IPS-18c (cell line): ENCODE data around the gene RPL3.

ENCODE experiments used
- H3K4me3 ChIP-seq: 2 replicates; pipeline ENCODE4 v1.7.0; 2013; ENCODE audit warnings: low read depth, mild to moderate bottlenecking, low read length, moderate library complexity; ENCODE audit not compliant: insufficient read depth
- H3K9me3 ChIP-seq: one replicate; pipeline ENCODE4 v1.6.1; 2013; ENCODE audit warnings: mild to moderate bottlenecking, low read length, moderate library complexity; ENCODE audit not compliant: control insufficient read depth, insufficient read depth

RPL3 gene

DNA sequence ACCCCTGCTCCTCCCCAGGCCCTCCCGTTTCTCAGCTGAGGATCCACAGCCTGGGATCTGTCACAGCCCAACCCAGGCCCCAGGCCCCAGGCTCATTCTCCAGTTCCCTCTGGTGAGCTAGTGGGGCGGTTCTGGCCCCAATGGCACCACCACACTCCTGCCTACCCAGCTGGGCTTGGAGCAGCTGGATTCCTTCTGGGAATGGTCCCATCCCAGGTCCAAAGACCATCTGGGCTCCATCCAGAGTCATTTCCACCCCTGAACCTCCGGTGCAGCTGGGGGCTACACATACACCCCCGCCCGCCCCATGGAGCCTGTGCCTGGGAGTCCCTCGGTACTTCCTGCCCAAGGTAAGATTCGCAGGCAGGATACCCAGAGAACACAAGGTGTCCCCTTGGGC, 39.2 kb downstream of the RPL3 start:
- no peaks in the 10 kb centered on the region for H3K9me3 ChIP-seq
- H3K4me3 ChIP-seq, result no peak overlapping the region

GRCh38 chr22:39279170-39279850, 40.1 kb downstream of the RPL3 start:
- H3K9me3 ChIP-seq, result no peaks in the 10 kb centered on the region
- no peak overlapping the region for H3K4me3 ChIP-seq

DNA sequence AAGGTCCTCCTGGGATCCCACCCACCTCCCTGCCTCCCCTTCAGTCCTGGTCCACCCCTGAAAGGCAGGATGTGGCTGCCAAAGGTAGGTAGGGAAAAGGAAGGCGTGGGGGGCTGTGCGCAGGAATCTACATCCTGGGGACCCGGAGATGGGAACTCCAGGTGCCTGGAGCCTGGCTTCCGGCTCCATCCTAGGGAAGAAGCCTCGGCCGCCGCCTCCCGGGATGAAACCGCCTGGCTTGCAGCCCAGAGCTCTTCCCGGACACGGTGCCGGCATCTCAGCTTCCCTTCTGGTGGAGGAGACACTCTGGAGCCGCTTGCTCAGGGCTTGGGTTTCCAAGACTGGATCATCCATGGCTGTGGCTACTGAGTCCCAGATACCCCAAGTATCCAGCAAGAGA, 41.4 kb downstream of the RPL3 start:
- H3K4me3 ChIP-seq, result no peak overlapping the region; the same call in 1 of the 2 replicates
- H3K9me3 ChIP-seq, result no peaks in the 10 kb centered on the region

DNA sequence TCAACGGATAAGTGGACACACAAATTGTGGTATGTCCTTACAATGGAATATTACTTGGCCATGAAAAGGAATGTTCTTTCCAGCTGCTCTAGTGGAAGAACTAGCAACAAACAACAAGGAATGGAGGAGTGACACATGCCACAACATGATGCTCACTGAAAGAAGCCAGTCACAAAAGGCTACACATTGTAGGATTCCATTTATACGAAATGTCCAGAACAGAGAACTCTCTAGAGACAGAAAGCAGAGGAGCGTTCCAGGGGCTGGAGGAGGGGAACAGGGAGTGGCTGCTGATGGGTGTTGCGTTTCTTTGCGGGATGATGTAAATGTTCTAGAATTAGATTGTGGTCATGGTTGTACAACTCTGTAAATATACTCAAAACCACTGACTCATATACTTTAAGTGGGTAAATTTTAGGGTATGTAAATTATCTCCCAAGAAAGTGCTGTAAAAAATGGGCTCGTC, 42.2 kb downstream of the RPL3 start:
- H3K4me3 ChIP-seq, result no peak overlapping the region

DNA sequence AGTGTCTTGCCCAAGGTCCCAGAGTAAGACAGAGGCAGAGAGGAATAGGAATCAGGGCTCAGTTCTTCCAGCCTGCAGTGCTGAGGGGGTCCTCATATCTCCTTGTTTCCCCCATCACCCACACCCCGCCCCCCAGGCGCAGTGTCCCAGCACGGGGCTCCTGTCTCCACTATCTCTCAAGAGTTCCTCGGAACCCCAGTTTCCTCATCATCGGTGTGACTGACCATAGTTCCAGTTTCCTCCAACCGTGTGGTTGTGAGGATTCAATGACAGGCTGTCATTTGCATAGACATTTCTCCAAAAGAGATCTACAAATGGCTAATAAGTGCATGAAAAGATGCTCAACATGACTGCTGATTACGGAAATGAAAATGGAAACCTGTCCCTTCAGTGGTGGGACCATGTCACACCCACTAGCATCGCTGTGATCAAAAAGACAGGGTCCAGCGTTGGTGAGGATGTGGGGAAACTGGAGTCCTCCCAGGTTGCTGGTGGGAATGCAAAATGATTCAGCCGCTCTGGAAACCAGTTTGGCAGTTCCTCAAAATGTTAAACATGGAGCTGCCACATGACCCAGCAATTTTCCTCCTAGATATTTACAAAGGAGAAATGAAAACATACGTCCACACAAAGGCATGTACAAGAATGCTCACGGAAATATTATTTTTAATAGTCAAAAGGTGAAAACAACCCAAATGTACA, 42.8 kb downstream of the RPL3 start:
- Histone ChIP-seq H3K9me3 (no peaks in the 10 kb centered on the region), H3K4me3 (no peak overlapping the region)

More for the DNA sequence above, 42.2 kb downstream of the RPL3 start:
- H3K9me3 ChIP-seq, result no peaks in the 10 kb centered on the region

- Histone ChIP-seq H3K9me3 (peaks cover 2% of the 10 kb centered on the region), H3K4me3 (no peak overlapping the region)
Measured at GRCh38 chr22:39275814-39276439, 43.5 kb downstream of the RPL3 start.

DNA sequence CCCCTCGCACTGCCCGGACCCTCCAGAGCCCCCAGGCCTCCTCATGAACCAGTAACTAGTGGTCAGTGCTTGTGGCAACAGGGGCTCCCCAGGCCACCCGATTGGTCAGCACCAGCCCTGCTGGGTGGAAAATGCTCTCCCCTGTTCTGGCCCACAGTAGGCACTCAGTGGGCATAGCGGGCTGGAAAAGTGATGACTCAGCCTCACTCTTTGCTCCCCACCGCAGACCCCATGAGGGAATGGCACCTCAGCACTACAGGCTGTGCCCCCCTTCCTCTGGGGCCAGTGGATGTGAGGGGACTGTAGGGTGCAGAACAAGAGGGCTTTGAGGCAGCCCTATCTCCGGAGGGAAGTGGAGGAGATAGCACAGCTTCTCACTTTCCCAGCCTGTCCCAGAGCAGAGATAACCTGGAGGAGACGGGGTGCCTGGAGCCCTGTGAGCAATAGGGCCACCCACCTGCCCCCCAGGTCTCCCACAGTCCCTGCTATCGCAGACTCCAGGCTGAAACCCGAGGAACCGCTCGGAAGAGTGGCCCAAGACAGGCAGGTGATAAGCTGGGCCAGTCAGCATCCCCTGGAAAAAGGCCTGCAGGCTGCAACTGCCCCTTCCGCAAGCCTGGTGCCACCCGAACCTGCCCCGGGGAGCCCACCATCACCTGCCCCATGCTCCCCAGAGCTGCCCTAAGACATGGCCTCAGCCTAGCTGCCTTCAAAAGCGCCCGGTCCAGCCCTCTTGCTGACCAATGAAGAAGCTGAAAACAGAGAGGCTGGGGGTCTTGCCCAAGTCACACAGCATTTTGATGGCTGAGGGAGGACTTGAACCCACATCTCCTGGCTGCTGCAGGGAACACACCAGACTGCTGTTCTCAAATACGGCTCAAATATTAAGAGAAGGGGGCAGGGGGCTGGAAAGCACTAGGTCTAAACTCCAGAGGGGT, 45.2 kb downstream of the RPL3 start:
- H3K4me3 ChIP-seq, result no peak overlapping the region
- H3K9me3 ChIP-seq, result peaks cover 2% of the 10 kb centered on the region

- Histone ChIP-seq H3K9me3 (peaks cover 2% of the 10 kb centered on the region), H3K4me3 (no peak overlapping the region)
Measured at GRCh38 chr22:39270792-39271191, 48.6 kb downstream of the RPL3 start.

- Histone ChIP-seq H3K9me3 (peaks cover 2% of the 10 kb centered on the region), H3K4me3 (no peak overlapping the region)
Measured at GRCh38 chr22:39270280-39270679, 49.1 kb downstream of the RPL3 start.

DNA sequence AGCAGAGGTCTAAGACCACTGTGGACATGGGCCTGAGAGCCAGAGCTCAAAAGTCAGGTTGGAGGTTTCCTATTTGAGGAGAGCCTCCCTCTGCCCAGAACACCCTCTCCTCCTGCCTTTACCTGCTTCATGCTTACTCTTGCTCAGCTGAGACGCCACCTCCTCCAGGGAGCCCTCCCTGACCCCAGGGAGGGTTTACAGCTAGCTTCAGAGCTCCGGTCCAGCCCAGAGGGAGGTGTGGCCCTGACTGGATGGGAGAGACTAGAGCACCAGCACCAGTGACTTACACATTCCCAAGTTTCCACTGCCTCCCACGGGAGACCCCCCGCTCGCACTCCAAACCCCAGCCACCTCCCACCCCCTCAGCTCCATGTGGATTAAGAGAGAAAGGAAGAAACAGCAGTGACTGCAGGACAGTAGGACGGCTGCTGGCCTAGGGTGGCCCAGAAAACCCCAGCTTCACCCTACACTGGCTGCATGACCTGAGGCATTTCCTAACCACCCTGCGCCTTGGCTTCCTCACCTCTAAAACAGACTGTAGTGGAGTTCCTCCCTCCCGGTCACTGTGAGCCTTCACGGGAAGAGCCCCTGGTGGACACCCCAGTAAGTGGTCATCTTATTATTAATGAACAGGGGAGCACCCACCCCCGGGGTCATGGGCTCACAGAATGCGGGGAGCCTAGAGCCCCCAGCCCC, 50.2 kb downstream of the RPL3 start:
- Histone ChIP-seq H3K4me3 (no peak overlapping the region), H3K9me3 (peaks cover 2% of the 10 kb centered on the region)

- peaks cover 2% of the 10 kb centered on the region for H3K9me3 ChIP-seq
- no peak overlapping the region for H3K4me3 ChIP-seq
Measured at GRCh38 chr22:39268645-39269044, 50.8 kb downstream of the RPL3 start.

DNA sequence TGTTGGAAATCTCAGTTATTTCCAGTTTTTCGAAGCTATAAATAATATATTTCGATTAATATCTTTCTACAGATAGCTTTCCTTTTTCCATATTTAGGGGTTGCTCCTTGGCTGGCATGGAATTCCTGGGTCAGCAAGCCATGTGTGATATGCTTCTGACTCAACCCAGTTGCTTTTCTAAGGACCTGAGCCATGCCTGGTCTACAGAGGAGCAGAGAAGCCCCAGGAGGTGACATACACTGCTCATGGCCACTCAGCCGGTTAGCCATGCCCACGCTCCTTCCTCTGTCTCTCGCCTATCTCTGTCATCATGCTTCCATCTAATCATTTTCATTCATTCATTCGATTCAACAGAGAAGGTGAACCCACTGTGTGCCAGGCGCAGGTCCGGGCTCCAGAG, 51.4 kb downstream of the RPL3 start:
- Histone ChIP-seq H3K4me3 (no peak overlapping the region), H3K9me3 (peaks cover 2% of the 10 kb centered on the region)

- peaks cover 4% of the 10 kb centered on the region for H3K9me3 ChIP-seq
- H3K4me3 ChIP-seq, result no peak overlapping the region
Measured at GRCh38 chr22:39266398-39267030, 52.9 kb downstream of the RPL3 start.

DNA sequence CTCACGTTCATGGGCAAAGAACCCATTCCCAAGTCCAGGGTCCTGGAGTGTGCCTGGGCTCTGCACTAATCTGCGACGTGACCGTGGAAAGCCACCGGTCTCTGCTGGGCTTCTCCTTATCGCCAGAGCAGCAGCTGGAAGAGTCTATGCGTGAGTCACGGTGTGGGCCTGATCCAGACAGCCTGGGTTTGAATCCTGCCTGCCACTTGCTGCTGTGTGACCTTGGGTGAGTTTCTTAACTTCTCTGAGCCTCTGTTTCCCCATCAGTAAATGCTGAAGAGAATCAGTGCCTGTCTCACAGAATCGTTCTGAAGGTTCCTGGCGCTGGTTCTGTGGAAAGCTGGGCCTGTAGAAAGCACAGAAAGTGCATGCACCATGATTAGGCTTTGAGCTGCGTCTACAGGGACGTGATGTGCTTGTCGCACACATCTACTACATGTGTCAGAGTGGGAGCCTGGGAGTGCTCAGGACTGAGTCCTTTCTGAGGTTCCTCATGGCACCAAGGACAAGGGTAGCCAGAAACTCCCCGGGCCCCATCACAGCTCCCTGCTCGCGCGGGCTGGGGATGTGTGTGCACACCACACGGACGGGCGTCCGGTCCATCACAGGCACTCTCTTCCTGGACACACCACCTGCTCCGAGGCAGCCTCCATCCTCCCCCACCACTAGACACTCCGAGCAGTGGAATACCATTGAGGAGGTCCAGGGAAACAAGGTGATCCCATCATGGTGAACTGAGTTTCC, 54.1 kb downstream of the RPL3 start:
- H3K9me3 ChIP-seq, result peaks cover 3% of the 10 kb centered on the region
- H3K4me3 ChIP-seq, result no peak overlapping the region

- H3K4me3 ChIP-seq, result no peak overlapping the region
- peaks cover 3% of the 10 kb centered on the region for H3K9me3 ChIP-seq
Measured at GRCh38 chr22:39264349-39265038, 54.9 kb downstream of the RPL3 start.
